HG03025 (cell line): Measurements from ENCODE around the gene KLK7.
"Not testable (repeated sequence)": the region's sequence is repeated elsewhere in the genome, so short reads cannot be mapped to it uniquely, and the experiment has no call there.

Experiments
- ATAC-seq: cut with Tn5 transposase; IDR thresholded peaks from one replicate; pipeline ENCODE4 v1.9.1; 2021; ENCODE audit warnings: mild to moderate bottlenecking, moderate library complexity; ENCODE audit not compliant: unreplicated experiment, low FRiP score

KLK7 gene

DNA sequence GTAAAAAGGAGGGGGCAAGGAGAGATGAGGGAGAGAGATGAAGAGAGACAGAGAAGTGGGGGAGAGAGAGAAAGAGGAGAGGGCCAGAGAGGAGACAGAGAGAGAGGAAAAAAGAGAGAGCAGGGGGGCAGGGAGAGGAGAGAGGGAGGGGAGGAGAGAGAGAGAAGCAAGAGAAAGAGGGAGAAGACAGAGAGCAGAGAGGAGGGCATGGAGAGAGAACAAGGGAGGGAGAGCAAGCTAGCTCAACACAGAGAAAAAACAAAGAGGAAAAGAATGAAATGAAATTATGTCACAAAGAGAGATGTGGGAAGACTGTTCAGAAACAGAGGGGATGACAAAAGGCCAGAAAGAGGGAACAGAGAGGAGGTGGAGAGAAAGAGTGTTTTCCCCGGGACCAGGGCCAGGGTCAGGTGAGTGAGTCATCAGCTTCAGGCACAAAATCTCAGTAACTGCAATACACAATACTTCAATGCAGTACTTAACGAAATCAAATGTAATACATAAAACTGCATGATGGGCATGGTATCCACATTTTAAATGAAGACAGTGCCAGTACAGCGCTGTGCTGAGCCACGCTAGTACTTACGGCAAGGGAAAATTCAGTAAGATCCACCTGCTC is 4.8 kb downstream of the KLK7 start:
- no peak for ATAC-seq

DNA sequence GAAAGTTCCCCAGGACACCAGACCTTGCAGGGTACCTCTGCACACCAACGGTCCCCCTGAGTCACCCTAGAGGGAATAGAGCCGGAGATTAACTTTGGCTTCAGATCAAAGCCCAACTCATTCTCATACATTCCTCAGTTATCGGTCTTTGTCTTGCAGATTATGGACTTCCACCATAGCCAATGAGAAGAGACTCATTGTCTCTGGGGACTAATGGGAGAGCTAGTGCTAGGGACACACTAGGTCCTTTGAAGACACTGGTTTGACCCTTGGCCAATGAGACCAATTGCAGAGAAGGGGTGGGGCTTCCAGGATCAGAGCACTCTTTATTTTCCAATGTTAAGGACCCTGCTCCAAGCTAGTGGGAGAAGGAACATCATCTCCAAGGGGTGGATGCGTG is 6.1 kb downstream of the KLK7 start:
- ATAC-seq = no peak

DNA sequence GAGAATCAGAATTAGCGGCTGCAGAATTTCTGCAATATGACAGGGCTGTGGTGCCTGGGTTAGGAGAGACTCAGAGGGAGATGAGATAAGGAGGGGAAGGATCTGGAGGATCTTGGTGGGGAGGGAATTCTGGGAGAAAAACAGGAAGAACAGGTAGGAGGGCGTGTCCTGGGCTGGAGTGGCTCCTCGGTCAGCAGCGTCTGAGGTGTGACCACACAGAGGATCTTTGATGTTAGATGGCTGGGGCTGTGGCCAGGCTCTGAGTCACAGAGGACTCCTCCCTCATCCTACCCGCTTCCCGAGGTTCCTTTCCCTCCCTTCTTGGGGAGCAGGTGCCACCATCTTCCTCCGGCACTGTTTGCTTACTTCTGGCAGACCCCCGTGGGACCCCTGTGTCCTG is 8.0 kb downstream of the KLK7 start:
- no peak for ATAC-seq

DNA sequence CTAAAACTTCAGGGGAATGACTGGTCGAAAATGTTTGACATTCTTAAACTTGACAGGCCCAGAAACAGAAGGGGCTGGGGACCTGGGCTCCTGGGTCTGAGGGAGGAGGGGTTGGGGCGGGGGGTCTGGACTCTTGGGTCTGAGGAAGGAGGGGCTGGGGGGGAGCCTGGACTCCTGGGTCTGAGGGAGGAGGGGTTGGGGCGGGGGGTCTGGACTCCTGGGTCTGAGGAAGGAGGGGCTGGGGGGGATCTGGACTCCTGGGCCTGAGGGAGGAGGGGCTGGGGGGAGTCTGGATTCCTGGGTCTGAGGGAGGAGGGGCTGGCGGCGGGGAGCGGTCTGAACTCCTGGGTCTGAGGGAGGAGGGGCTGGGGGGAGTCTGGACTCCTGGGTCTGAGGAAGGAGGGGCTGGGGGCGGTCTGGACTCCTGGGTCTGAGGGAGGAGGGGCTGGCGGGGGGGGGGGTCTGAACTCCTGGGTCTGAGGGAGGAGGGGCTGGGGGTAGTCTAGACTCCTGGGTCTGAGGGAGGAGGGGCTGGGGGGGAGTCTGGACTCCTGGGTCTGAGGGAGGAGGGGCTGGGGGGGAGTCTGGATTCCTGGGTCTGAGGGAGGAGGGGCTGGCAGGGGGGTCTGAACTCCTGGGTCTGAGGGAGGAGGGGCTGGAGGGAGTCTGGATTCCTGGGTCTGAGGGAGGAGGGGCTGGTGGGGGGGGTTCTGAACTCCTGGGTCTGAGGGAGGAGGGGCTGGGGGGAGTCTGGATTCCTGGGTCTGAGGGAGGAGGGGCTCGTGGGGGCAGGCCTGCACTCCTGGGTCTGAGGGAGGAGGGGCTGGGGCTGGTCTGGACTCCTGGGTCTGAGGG is 8.8 kb downstream of the KLK7 start:
- ATAC-seq = no peak

DNA sequence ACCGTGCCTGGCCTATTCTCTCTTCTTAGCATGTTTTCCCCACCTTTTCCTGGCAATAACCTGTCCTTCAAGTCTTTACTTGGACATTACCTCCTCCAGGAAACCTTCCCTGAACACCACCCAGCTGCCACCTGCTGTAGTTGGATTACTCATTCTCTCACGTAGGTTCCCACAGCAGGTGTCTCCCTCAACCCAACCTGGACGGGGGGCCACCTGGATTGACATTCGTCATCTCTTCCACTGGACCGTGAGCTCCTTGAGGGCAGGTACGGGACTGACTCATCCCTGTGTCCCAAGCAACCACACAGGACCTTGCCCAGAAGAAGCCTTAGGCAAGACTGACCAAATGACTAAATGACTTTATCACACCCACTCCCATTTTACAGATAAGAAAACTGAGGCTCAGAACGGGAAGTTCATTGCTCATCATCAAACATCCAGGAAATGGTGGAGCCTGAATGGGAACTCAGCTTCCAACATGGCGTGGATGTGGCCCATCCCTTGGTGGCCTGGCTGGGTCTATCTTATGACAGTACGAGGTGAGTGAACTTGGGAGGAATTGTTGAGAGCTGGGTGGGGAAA is 10.8 kb downstream of the KLK7 start:
- ATAC-seq = no peak

DNA sequence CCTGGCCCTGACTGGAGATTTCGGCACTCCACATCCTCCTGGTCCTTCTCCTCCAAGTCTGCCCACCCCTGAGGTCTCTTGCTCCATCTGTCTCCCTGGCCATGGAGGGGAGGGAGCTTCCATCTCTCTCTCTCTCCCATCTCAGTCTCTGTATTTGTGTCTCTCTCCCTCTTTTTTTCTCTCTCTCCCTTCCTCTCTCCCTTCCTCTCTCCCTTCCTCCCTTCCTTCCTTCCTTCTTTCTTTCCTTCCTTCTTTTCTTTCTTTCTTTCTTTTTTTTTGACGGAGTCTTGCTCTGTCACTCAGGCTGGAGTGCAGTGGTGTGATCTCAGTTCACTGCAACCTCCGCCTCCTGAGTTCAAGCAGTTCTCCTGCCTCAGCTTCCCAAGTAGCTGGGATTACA is 13.9 kb downstream of the KLK7 start:
- ATAC-seq = not testable (repeated sequence)

DNA sequence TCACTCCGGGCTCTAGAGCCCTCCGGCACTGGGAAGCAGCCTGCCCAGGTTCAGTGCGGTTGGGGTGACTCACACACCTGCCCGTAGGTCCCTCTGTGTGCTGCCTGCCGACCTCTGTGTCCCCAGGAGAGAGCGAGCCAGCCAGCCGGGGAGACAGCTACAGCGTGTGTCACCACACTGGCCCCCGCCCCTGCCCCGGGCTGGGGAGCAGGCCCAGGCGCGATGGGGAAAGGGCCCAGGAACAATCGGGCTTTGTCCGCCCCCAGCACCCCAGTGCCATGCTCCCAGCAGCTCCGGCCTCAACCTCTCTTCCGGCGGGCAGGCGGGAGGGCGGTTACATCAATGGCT is 14.3 kb downstream of the KLK7 start, which contains the start of gene KLK6:
TSS of gene KLK6 (minus strand) at position 179 of the 348 bp plus-strand sequence. CDS start 1,487 bp downstream, outside the sequence.
- ATAC-seq = no peak

DNA sequence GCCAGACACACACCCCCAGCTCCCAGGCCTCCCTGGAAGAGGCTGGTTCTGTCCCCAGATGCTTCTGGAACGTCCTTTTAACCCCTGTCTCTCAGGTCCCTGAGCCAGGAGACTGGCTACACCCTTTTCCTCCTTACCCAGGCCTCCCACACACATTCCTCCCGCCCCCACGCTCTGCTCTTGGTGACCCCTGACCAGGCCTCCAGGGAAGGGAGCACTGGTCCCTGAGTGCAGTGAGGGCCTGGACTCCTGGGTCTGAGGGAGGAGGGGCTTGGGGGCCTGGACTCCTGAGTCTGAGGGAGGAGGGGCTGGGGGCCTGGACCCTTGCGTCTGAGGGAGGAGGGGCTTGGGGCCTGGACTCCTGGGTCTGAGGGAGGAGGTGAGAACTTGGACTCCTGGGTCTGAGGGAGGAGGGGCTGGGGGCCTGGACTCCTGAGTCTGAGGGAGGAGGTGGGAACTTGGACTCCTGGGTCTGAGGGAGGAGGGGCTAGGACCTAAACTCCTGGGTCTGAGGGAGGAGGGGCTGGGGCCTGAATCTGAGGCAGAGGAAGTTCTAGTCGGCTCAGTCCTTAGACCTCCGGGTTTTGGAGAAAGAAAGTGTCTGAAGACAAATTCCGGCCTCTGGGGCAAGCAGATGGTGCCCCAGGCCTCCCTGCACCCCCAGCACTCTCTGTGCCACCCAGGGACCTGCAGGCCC is 14.9 kb downstream of the KLK7 start:
- no peak for ATAC-seq

DNA sequence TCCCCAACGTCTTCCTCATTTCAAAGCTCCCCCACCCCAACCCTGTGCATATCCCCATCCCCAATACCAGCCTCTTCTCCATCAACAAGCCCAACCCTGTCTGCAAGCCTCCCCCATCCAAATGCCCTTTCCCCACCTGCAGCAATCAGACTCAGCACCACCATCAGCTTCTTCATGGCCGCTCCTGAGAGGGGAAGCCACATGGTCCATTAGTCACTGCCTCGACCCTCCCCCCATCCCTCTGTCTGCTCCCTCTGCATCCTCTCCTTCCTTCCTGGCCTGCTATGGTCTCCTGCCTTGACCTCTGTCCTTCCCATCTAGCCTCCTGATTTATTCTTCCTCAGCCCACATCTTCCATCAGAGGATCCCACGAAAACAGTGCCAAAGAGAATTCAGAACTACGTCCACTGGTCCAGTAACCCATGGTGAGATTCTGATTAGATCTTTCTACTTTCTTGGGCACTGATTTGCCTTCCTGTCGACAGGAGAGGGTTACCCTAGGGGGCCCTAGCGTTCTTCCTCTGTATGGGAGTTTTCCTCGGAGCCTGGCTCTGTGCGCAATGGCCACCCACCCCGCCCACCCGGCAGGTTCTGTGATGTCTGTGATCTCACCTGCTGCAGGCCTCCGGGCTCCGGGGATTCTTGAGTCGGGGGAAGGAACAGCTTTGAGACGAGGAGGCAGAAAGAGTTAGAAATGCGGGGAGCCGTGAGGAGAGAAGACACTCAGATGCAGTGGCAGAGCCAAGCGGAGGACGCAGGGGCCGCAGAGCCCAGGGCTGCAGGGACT is 15.6 kb downstream of the KLK7 start:
- no peak for ATAC-seq

DNA sequence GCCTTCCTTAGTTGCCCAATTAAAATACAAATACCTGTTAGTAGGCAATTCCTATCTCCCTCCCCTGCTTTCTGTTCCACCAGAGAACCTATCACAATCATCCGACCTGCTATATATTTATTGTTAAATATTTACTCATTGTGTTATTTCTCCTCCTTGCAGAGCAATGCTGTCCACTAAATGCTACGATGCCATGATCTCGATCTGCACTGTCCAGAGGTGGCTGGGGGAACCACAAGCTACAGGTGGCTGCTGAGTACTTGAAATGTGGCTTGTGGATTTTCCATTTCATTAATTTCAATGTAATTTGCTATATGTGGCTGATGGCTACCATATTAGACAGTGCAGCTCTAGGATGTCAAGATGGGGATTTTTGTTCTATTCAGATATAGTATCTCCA is 19.5 kb downstream of the KLK7 start:
- ATAC-seq = no peak

DNA sequence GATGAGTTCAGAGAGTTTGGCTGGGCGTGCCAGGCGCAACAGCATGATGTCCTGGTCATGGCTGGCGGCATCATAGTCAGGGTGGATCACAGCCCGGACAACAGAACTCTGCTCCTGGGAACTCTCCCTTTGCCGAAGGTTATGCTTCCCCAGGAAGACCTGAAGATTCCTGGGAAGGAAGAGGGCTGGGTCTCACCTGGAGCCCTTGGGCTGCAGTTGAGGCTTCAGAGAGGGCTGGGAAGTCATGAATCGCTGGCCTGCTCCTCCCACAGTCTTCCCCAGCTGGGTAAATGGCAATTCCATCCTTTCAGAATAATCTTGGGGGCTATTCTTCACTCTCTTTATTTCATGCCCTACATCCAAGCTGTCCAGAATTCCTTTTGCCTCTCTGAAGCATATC is 20.3 kb downstream of the KLK7 start:
- ATAC-seq = no peak

DNA sequence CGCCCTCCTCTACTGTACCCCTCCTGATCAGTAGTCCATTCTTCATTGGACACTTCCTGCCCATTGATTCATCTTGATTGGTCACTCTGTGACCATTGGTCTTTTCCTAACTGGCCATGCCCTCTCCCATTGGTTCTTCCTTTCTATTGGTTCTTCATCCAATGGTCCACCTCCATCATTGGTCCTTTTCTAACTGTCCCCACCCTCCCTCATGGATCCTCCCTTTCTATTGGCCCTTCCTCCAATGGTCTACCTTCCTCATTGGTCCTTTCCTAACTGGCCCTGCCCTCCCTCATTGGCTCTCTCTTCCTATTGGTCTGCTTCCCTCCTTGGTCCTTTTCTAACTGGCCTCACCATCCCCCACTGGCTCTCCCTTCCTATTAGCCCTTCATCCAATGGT is 21.5 kb downstream of the KLK7 start:
- ATAC-seq = no peak

DNA sequence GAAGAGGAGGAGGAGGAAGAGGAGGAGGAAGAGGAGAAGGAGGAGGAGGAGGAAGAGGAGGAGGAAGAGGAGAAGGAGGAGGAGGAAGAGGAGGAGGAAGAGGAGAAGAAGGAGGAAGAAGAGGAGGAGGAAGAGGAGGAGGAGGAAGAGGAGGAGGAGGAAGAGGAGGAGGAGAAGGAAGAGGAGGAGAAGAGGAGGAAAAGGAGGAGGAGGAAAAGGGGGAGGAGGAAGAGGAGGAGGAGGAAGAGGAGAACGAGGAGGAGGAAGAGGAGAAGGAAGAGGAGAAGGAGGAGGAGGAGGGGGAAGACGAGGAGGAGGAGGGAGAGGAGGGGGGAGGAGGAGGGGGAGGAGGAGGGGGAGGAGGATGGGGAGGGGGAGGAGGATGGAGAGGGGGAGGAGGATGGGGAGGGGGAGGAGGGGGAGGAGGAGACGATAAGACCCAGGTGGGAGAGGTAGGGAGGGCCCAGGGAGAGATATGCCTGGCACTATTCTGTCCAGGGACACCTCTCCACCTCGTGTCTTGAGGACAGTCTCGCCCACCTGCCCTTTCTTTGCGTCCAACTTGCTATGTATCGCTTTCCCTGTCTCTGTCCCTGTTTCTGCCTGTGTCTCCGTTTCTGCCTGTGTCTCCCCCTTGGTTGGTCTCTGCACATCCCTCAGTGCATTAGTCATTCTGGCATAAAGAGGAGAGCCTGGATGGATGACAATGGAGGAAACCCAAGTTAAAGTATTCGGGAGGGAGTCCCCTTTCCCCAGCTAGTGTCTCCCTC is 23.8 kb downstream of the KLK7 start:
- ATAC-seq = no peak

DNA sequence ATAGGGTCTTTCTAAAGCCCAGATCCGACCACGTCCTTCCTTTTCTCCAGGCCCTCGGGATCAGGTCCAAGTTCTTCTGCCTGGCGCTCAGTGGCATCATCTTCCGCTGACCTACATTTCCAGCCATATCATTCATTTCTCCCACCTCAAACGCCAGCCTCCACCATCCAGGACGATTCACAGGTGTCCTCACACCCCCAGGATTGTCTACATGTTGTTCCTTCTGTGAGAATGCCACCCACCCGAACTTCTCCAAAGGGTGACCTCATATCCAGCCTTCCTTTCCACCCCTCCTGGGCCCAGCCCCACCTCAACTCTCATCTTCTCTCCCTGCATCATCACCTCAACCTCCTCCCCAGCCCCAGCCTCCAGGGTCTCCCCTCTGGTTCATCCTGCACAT is 26.1 kb downstream of the KLK7 start:
- no peak for ATAC-seq

DNA sequence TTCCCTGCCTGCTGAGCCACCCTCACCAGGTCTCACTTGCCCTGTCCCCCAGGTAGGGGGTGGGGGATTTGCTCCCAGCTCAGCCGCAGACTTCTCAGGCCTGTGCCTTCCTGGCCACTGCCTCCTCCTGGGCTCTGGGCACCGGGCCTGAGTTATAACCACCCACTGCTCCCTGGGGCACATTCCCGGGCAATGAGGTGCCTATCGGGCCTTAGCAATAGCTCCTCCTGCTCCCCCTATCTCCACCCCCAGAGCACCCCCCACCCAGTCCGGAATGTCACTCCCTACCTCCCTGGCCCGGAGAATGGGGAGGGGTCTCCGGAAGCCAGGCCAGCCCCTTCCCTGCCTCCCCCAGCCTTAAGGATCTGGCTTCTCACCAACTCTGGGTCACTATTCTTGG is 30.8 kb downstream of the KLK7 start, which contains the start of gene KLK5:
TSS of gene KLK5 (minus strand) at position 129 of the 400 bp plus-strand sequence. CDS start 381 bp downstream, outside the sequence.
- ATAC-seq = no peak

DNA sequence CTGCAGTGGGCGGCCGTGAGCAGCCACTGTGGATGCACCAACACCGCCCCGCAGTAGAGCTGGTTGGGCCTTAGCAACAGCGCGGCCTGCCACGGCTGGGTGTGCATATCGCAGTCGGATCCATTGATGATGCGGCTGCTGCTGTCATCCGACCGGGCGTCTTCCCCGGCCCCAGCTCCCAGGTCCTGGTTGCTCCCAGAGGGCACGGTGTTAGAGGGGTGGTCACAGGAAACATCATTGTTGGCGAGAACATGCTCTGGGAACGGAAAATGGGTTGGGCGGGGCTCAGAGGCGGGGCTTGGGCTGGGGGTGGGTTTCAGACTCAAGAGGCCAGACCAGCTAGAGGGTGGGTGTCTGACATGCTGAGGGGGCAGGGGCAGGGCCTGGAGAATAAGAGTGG is 33.9 kb downstream of the KLK7 start:
- no peak for ATAC-seq

DNA sequence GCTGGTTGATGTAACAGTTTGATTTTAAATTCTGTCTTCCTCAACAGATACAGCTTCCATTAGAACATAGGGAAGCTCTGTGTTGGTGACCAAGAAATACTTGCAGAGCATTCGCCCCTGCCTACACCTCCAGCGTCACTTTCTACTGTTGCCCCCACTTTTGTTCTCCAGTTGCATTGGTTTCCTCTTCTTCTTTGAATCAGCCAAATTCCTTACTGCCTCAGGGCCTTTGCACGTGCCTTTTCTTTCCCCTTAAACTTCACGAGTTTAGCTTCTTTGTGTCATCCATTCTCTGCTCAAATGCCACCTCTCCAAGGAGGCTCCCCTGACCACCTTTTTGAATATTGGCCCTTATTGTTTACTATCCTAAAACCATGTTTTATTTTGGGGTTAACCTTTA is 36.6 kb downstream of the KLK7 start:
- ATAC-seq = no peak

DNA sequence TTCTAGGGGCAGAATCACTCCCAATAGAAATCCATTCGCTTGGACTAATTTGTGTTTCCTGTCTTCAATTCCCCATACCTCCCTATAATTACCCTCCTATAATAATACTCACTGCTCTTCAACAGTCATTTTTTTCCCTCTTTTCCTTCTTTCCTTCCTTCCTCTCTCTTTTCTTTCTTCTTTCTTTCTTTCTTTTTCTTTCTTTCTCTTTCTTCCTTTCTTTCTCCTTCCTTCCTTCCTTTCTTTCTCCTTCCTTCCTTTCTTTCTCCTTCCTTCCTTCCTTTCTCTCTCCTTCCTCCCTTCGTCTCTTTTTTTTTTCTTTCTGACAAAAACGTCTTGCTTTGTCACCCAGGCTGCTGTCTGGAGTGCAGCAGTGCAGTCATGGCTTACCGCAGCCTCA is 38.9 kb downstream of the KLK7 start:
- ATAC-seq = no peak

DNA sequence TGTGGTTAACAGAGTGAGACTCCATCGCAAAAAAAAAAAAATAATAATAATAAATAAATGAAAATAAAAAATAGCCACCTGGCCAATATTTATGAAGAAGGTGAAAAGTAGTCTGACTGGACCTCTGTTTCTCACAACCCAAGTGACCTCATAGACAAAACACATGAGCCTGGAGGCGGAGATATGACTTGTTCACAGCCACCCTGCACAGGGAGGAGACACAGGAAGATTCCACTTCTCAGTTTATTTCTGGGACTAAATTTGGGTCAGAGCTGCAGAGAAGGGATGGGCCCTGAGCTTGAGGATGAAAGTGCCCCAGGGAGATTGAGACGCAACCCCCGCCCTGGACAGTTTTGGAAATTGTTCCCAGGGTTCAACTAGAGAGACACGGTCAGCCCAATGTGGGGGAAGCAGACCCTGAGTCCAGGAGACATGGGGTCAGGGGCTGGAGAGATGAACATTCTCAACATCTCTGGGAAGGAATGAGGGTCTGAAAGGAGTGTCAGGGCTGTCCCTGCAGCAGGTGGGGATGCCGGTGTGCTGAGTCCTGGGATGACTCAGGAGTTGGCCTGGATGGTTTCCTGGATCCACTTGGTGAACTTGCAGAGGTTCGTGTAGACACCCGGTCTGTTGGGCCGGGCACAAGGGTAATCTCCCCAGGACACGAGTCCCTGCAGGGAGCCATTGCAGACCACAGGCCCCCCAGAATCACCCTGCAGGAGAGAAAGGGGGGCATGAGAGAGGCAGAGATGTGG is 40.5 kb downstream of the KLK7 start:
- ATAC-seq = no peak
